HG03045 (cell line): ENCODE measurements around the gene IL1RAP.

ENCODE experiments used
- ATAC-seq: cut with Tn5 transposase; IDR thresholded peaks from one replicate; pipeline ENCODE4 v1.9.1; 2021; ENCODE audit warnings: mild to moderate bottlenecking, moderate library complexity; ENCODE audit not compliant: unreplicated experiment

Gene IL1RAP

DNA sequence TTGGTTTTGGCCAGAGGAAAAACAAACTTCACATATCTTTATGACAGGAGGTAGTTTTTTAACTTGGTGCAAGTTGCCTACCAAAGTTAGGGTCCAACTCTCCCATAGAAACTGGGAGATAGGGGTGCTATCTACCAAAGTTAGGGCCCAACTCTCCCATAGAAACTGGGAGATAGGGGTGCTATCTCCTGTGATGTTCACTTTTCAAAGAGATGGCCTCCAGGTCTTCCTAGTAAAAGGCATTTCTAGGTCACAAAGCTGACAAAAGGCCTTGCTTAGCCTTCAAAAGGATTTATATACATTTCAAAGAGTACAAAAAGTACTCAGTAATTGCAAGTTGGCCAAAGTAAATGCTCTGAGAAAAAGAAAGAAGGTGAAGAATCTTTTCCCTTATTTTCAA is 27.1 kb downstream of the IL1RAP start:
- no peak for ATAC-seq

DNA sequence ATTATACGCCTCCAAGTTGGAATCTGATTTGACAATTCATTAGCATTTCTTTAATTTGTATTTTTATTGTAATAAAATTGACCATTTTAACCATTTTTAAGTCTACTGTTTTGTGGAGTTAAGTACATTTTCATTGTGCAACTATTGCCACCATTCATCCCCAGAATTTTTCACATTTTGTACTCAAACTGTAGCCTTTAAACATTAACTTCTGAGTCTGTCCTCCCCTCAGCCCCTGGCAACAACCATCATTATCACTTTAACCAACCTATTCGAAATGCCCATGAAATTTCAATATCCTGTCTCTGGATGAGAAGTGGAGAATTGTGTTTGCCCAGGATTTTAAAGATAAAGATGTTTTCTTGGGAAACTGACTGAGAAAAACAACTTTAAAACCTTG is 27.7 kb downstream of the IL1RAP start:
- ATAC-seq = no peak

DNA sequence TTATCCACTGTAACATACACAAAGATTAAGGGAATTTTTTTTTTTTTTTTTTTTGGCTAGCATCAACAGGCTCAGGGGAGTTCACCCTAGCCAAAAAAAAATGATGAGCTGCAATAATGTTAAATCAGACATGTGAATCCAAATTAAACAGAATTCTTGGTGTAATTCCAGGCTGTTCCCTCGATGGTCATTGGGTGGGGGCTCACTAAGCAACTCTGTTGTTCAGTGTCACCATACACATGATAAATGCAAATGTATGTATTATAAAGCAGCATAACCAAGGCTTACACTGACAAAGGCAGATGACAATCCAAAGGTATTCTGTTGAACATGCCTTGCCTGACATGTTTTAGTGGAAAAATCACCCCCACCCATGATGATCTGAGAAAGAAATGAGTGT is 29.0 kb downstream of the IL1RAP start:
- no peak for ATAC-seq

GRCh38 chr3:190543671-190544070 is 29.8 kb downstream of the IL1RAP start:
- no peak for ATAC-seq

DNA sequence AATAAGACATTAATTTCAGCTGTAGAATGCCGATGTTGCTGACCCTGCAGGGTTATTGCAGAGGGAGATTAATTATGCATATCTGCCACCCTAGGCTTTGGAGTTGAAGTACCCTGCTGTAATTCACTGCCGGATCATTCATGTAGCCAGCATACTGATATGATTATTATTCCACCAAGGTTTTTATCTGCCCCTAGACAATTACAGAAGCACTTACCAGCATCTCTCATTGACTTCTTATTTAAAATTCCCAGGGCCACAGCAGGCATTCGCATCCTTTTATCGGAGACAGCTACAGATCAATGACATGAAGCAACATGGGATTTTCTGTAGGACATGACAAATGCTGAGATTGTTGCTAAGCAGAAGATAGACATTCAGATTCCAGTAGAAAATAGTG is 31.3 kb downstream of the IL1RAP start:
- ATAC-seq = no peak

- ATAC-seq = no peak
These were observed 33.1 kb downstream of the IL1RAP start for GRCh38 chr3:190546881-190547510.

DNA sequence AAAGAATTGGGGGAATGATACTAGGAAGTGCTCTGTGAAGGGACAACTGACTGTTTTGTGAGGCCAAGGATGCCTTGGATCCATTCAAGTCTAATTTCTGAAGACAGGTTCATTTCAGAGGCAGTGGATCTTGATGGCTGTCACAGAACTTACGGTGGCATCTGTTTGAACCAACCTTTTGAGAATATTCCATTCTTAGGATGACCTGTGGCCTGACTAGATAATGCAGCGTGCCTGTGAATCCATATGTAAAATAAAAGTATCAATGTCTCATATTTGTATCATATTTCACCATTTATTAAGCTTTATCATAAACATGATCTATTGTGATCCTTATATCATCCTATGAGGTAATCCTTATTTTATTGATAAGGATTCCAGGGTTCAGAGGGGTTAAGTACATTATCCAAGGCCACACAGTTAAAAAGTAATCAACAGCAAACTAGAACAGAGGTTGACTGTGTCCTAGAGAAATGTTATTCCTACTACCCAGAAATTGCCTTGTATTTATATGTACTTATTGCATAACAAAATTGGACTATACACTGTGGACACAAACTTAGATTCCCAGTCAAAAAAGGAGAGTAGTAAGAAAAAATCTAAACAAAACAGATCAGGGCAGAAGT is 34.3 kb downstream of the IL1RAP start:
- ATAC-seq = no peak

DNA sequence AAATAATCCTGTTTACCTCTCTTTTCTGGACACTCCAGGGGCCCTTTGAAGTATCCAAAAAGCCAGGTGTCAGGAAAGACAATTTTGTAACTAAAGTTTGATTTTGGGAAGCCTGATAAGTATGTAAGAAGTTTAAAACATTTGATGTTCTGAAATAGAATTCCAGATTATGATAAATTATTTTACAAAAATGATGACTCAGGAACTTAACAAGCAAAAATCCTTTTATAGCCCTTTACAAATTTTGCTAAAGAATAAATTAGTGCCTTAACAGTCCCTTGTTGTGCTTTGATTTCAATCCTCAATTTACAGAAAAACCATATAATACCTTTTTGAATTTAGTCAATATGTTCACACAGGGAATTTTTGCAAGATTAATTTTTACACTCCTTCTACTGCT is 38.1 kb downstream of the IL1RAP start:
- ATAC-seq = no peak

DNA sequence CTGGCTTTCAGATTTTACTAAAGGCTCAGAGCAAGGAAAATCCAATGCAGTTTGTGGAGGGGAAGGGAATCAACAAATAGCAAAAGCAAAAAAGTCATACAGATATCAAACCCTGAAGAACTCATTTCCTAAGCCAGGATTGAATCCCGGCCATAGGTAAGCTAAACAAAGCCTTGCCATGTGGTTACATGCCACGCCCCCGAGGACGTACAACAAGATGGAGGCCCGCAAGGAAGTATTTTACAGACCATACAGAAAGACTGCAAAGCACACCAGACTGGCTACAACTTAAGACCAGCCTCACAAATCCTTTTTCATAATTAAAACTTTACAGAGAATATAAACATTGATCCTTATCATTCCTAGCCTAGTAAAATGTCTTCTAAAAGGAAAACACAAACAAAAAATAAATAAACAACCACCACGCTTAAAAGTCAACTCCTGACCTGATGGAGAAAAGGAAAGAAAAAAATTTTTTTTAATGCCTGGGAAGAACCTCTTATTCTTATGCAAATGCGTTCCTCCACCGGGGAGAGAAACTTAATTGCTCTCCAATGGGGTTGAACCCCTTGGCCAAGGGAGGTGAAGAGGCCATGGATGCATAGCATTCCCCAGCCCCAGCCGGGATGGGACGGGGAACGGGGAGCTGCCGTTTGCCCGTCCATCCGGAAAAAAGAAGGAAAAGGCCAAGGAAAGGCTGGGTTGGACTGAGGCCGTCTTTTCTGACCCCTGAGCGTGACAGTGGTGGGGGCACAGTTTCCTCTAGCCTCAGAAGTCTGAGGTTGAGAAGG is 39.3 kb downstream of the IL1RAP start:
- ATAC-seq = no peak

- ATAC-seq = no peak
These were observed 40.3 kb downstream of the IL1RAP start for GRCh38 chr3:190554197-190554596.

GRCh38 chr3:190556351-190556750 is 42.5 kb downstream of the IL1RAP start:
- ATAC-seq = no peak

DNA sequence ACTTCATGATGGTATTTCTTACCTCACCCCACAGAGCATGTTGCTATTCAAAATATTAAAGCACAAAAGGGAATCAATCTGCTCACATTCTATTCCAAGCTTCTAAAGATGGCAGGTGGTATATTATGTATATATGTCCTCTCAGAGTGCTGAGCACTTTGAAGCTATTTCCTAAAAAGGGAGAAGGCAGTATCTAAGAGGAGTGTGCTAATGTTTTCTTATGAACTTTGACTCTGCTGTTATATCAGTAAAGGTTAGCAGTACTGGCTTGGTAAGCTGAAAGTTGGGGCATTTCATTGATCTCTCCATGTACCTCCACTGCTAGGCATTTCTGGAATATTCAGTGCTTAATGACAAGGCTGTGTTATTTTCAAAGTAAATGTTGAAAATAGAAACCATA is 43.4 kb downstream of the IL1RAP start:
- no peak for ATAC-seq

DNA sequence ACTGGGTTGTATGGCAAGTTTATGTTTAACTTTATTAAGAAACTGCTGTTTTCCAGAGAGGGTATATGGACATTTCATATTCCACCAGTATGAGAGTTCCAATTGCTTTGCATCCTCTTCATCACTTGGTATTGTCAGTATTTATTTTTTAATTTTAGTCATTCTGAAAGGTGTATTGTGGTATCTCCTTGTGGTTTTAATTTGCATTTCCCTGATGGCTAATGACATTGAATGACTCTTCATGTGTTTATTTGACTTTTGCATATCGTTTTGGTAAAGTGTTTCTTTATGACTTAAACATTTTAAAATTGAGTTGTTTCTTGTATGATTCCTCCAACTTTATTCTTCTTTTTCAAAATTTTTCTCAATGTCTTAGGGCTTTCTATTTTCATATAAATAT is 44.4 kb downstream of the IL1RAP start:
- no peak for ATAC-seq

DNA sequence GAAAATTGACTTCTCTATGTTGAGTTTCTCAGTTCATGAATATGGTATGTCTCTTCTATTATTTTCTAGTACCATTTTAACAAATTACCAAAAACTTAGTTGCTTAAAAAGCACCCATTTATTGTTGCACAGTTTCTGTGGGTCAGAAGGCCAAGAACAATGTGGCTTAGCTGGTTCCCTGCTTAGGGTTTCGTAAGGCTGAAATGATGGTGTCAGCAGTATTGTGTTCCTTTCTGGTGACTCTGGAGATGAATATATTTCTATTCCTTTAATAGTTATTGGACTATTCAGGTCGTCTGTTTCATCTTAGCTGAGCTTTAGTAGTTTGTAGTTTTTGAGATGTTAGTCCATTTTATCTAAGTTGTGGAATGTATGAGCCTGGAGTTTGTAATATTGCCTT is 44.9 kb downstream of the IL1RAP start:
- no peak for ATAC-seq

- no peak for ATAC-seq
These were observed 46.4 kb downstream of the IL1RAP start for GRCh38 chr3:190560013-190560895.

DNA sequence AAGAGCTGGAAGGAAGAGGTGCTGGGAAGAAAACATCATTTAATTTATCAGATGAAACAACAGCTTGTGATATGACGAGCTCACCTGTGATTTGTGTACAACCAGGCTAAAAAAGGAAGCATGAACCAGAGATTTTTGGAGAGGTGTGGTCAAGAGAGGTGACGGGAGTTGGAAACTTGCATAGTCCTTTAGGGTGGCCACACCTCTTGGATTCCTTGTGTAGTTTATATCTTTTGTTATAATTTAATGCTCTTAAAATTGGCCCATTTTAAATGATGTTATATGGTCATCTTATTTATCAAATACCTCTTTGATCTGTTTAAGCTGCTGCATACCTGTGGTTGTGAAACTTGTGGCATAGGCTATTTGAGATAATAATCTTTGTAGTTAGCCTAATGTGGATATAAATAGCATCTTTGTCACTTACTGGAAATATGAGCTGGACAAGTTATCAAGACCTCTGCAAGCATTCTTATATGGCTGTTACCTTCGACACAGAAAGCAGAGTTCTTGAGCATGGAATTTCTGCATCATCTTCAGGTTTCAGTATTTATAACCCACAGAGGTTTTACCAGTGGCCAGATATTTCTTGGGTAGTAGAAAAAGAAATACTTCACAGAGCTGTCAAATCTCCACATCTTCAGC is 49.1 kb downstream of the IL1RAP start:
- no peak for ATAC-seq

DNA sequence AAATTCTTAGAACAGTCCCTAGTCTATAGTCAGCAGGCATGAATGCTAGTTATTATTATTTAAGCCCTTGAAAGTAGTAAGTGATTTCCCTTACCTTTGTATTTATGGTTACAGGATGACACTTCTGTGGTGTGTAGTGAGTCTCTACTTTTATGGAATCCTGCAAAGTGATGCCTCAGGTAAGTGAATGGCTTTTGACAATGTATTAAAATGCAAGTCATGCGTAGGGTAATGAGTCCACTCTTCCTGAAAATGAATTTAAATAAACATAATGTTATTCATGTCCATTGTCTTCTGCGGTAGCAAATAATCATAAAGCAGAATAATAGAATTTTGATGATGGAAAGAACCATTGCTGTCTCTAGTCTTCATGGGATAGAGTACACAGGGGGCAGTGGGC is 50.3 kb downstream of the IL1RAP start:
- no peak for ATAC-seq

DNA sequence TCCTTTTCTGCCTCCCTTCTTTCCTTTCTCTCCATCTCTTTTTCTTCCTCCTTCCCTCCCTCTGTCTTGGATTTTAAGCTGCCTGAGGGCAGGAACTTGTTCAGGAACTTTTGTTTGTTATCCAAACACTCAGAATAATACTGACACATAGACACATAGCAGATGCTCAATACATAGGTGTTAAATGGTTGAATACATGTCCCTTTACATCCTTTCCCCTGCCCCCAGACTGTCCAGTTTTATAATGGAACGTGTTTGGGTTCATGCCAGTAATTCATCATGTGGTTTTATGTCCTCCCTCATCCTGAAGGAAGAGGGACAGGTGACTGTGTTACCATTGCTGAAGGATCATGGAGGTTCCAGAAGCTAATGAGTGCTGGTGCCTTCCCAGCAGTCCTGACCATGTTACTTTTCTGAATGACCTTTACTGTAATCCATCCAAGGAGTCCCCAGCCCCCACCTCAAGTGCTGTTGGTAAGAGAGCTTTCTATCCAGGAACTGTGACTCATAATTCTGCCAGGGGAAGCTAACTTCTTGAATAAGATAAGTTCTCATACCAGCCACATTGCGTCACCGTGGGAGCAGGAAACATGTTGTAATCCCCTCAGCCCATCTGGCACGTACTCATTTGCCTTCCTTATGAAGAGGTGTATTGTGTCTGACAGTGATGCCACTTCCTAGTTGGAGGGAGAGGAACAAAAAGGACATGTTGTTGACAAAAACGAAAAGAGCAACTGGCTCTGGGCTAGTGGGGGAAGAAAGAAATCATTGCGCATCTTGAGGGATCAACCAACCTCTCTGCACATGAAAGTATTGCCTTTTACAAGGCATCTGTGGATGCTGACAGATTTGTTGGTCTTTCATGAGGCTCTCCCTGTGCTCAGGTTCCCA is 52.4 kb downstream of the IL1RAP start:
- no peak for ATAC-seq

DNA sequence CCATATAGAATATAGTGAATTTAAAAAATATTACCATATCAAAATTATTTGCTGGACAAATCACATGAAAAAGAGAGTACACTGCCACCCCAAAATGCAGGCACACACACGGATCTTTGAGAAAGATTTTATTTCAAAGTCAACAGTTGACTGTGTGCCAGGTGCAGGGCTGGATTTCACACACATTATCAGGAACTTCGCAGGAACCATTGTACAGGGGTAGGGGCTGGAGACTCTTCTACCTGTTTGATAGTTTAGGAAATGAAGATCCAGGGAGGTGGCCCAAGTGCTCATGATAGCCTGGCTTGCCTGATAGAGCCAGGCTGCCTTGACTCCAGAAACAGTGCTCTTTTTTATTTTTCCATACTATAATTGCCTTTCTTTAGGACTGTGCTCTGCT is 54.2 kb downstream of the IL1RAP start:
- no peak for ATAC-seq

GRCh38 chr3:190574473-190574872 is 60.6 kb downstream of the IL1RAP start:
- no peak for ATAC-seq
